Activated CD8-positive, alpha-beta memory T cell treated with anti-CD3 and anti-CD28 coated beads, Interleukin-2, amount 50 U/mL, for 4 hours (primary cell): Measurements from ENCODE around the gene ANXA7.
"Not testable (repeated sequence)": the region's sequence is repeated elsewhere in the genome, so short reads cannot be mapped to it uniquely, and the experiment has no call there.

Experiments used
- DNase-seq: peaks from one replicate; pipeline ENCODE4 v3.0.0-alpha.2; 2020

ANXA7 gene

GRCh38 chr10:73406846-73407245 lies 7.0 kb downstream of the ANXA7 start:
- no peak for DNase-seq

GRCh38 chr10:73405556-73405955 lies 8.3 kb downstream of the ANXA7 start:
- DNase-seq: no peak

GRCh38 chr10:73404690-73405089 lies 9.2 kb downstream of the ANXA7 start:
- DNase-seq: no peak

GRCh38 chr10:73401636-73402035 lies 12.2 kb downstream of the ANXA7 start:
- DNase-seq: no peak

- DNase-seq: no peak
Observed at GRCh38 chr10:73399063-73399462, 14.8 kb downstream of the ANXA7 start.

GRCh38 chr10:73398024-73398423 lies 15.8 kb downstream of the ANXA7 start:
- DNase-seq: no peak

GRCh38 chr10:73394325-73394724 lies 19.5 kb downstream of the ANXA7 start:
- DNase-seq: not testable (repeated sequence)

- no peak for DNase-seq
Observed at GRCh38 chr10:73388228-73388627, 25.6 kb downstream of the ANXA7 start.

- DNase-seq: no peak
Observed at GRCh38 chr10:73386583-73386982, 27.3 kb downstream of the ANXA7 start.

- no peak for DNase-seq
Observed at GRCh38 chr10:73379064-73379748, 34.7 kb downstream of the ANXA7 start.

GRCh38 chr10:73376679-73377078 lies 37.2 kb downstream of the ANXA7 start:
- no peak for DNase-seq

GRCh38 chr10:73368238-73368637 lies 45.6 kb downstream of the ANXA7 start:
- DNase-seq: no peak

- no peak for DNase-seq
Observed at GRCh38 chr10:73366381-73367298, 47.2 kb downstream of the ANXA7 start.

GRCh38 chr10:73364964-73365363 lies 48.9 kb downstream of the ANXA7 start:
- DNase-seq: no peak

- DNase-seq: no peak
Observed at GRCh38 chr10:73359492-73359891, 54.4 kb downstream of the ANXA7 start.

GRCh38 chr10:73358331-73359279 lies 55.3 kb downstream of the ANXA7 start, which contains the start of gene CFAP70:
CFAP70 (minus strand) TSS chr10:73358864; CDS start chr10:73354796, 4,068 bp downstream.
- peak; percentile 87 for DNase-seq

GRCh38 chr10:73357821-73358220 lies 56.0 kb downstream of the ANXA7 start:
- no peak for DNase-seq

- no peak for DNase-seq
Observed at GRCh38 chr10:73357166-73357565, 56.7 kb downstream of the ANXA7 start.

- DNase-seq: no peak
Observed at GRCh38 chr10:73344269-73344668, 69.6 kb downstream of the ANXA7 start.

GRCh38 chr10:73340121-73340520 lies 73.7 kb downstream of the ANXA7 start:
- no peak for DNase-seq

- no peak for DNase-seq
Observed at GRCh38 chr10:73339436-73339835, 74.4 kb downstream of the ANXA7 start.

- no peak for DNase-seq
Observed at GRCh38 chr10:73338801-73339368, 75.0 kb downstream of the ANXA7 start.

GRCh38 chr10:73333202-73333601 lies 80.7 kb downstream of the ANXA7 start:
- no peak for DNase-seq
